ENCODE results near the gene CIAO3. TPM values are rescaled to one million over a fixed set of nuclear protein-coding genes. Genes with fewer than 3 reads are reported as not detected.

The CIAO3 gene
- total and polyA plus RNA-seq, 10 of the 15 experiments (the other 5 are each of a cell fraction or from before 2014, with no cell fraction given) = 1.4 to 37.5 (median 30.8) TPM

GRCh38 chr16:679814-680624 is 60.8 kb downstream of the CIAO3 start, which contains the start of gene STUB1:
TSS of gene STUB1 (plus strand) at chr16:680410. CDS start at chr16:680526, 116 bp downstream.
- H3K4me3 ChIP-seq = peak within 1 kb of the TSS; percentile 77
- no peaks in the 10 kb centered on the region for H3K27me3 ChIP-seq (replicated peaks in 1 of 2; ENCODE audit: control insufficient read depth in 2 of 2, insufficient read depth in 2 of 2, low read length in 1 of 2)
- H3K27ac ChIP-seq (ENCODE audit: control insufficient read depth, insufficient read depth) = peak within 1 kb of the TSS; percentile 53
- DNase-seq (ENCODE audit: low read depth, low spot score) (no peak), FAIRE-seq (peak; percentile 57), ATAC-seq (peak; percentile 74)
- ChIA-PET RAD21 (ENCODE audit: unreplicated experiment) (interaction anchor here (0.9 kb wide), 2 partner anchors 14 to 41 kb away, joined by 3 read pairs; partner anchors contain the start of gene ANTKMT), SMC1A (ENCODE audit: uncharacterized antibody, unreplicated experiment) (no interaction called here), CTCF (interaction anchor here (1.0 to 1.5 kb wide), 2 partner anchors 10 to 13 kb away, joined by 3 to 4 read pairs; partner anchors contain the start of genes RHOT2 and WDR24), POLR2A (interaction anchor here (1.0 to 2.0 kb wide), 6 partner anchors 10 to 43 kb away, joined by 3 to 13 read pairs (median 4); partner anchors contain the start of genes RHOT2 and WDR24)
- intact Hi-C loops (cut with micrococcal nuclease; ENCODE audit: unreplicated experiment) (loop anchor here (5.0 kb wide), 1 partner anchor 43 kb away; the partner anchor contains the start of gene METTL26), in situ Hi-C loops (cut with MboI) (no loop called here)
- H3K4me1 ChIP-seq (ENCODE audit: control insufficient read depth, insufficient read depth, low read length) = peaks cover 15% of the 10 kb centered on the region
- 4% methylated on average over 31 of the region's 91 CpGs for WGBS (ENCODE audit: insufficient coverage, insufficient replicate concordance, low lambda C conversion rate, missing lambda C conversion rate)
- peak within 1 kb of the TSS; percentile 89 for H2AFZ ChIP-seq (ENCODE audit: control insufficient read depth, low read depth, low read length)
- H3K79me2 ChIP-seq (ENCODE audit: control insufficient read depth, insufficient read depth, low read length) = peaks cover 24% of the 10 kb centered on the region
- H4K20me1 ChIP-seq (ENCODE audit: control insufficient read depth, insufficient read depth) = peaks cover 6% of the 10 kb centered on the region; the same call in 1 of the 2 replicates
- peak within 1 kb of the TSS; percentile 98 for H3K4me2 ChIP-seq (ENCODE audit: control insufficient read depth, insufficient read depth)
- no TSS peak for BruUV-seq (replicated peaks)
- peaks cover 6 to 7% of the 10 kb centered on the region in 2 experiments; a peak in 2 of 4 replicates for H3K36me3 ChIP-seq (ENCODE audit: control insufficient read depth in 2 of 2, insufficient read depth in 2 of 2, low read length in 1 of 2)
- no peaks in the 10 kb centered on the region for H3K9me3 ChIP-seq (replicated peaks; ENCODE audit: control insufficient read depth, insufficient read depth, low read length)
- H3K9ac ChIP-seq (ENCODE audit: control insufficient read depth, insufficient read depth, low read length) = peak within 1 kb of the TSS; percentile 88
- TF ChIP-seq FOS (IDR thresholded peaks at IDR 0.05; ENCODE audit: borderline replicate concordance, extremely low read depth, insufficient read length) (no peak), MXI1 (IDR thresholded peaks at IDR 0.05; ENCODE audit: low read depth, low read length) (peak; percentile 56; the same call in 1 of the 2 replicates), PAX5 (IDR thresholded peaks at IDR 0.05; ENCODE audit: borderline replicate concordance, low read depth, low read length) (no peak), CHD2 (IDR thresholded peaks at IDR 0.05; ENCODE audit: borderline replicate concordance, low read depth, low read length) (no peak), BHLHE40 (IDR thresholded peaks at IDR 0.05; ENCODE audit: borderline replicate concordance in 1 of 2, low read depth in 2 of 2, low read length in 1 of 2) (peak; percentile 75 to 91; a peak in 3 of 4 replicates), TCF12 (IDR thresholded peaks at IDR 0.05; ENCODE audit: low read depth, low read length) (peak; percentile 28; the same call in 1 of the 2 replicates), NFXL1 (IDR thresholded peaks at IDR 0.05; ENCODE audit: borderline replicate concordance) (0 out of 2 replicates have a peak, but pooled peaks have one; percentile 26), NR2C2 (IDR thresholded peaks at IDR 0.05; ENCODE audit: borderline replicate concordance, control insufficient read depth, insufficient read length, low read depth) (no peak), TCF7 (IDR thresholded peaks at IDR 0.05; ENCODE audit: borderline replicate concordance) (no peak), BCL11A (IDR thresholded peaks at IDR 0.05; ENCODE audit: low read depth, low read length) (no peak), EZH2 (IDR thresholded peaks at IDR 0.05; ENCODE audit: borderline replicate concordance, control insufficient read depth, low read depth, low read length) (no peak), POLR2AphosphoS5 (IDR thresholded peaks at IDR 0.05; ENCODE audit: low read length) (no peak; the same call in 1 of the 2 replicates), POLR2AphosphoS2 (IDR thresholded peaks at IDR 0.05; ENCODE audit: low read depth, low read length) (peak; percentile 73; the same call in 1 of the 2 replicates), NFIC (IDR thresholded peaks at IDR 0.05; ENCODE audit: low read depth, low read length) (no peak), PAX8 (IDR thresholded peaks at IDR 0.05) (no peak), SUPT20H (IDR thresholded peaks at IDR 0.05; ENCODE audit: borderline replicate concordance, control insufficient read depth, low read depth, low read length) (no peak), NRF1 (conservative IDR thresholded peaks at IDR 0.05; ENCODE audit: low read depth, low read length) (peak; percentile 57), TAF1 (IDR thresholded peaks at IDR 0.05; ENCODE audit: borderline replicate concordance, low read depth, low read length) (no peak; the same call in 1 of the 2 replicates), RCOR1 (conservative IDR thresholded peaks at IDR 0.05; ENCODE audit: low read depth, low read length) (no peak), RFX5 (IDR thresholded peaks at IDR 0.05; ENCODE audit: low read depth, low read length) (no peak)
- TF ChIP-seq, protein P1, sequence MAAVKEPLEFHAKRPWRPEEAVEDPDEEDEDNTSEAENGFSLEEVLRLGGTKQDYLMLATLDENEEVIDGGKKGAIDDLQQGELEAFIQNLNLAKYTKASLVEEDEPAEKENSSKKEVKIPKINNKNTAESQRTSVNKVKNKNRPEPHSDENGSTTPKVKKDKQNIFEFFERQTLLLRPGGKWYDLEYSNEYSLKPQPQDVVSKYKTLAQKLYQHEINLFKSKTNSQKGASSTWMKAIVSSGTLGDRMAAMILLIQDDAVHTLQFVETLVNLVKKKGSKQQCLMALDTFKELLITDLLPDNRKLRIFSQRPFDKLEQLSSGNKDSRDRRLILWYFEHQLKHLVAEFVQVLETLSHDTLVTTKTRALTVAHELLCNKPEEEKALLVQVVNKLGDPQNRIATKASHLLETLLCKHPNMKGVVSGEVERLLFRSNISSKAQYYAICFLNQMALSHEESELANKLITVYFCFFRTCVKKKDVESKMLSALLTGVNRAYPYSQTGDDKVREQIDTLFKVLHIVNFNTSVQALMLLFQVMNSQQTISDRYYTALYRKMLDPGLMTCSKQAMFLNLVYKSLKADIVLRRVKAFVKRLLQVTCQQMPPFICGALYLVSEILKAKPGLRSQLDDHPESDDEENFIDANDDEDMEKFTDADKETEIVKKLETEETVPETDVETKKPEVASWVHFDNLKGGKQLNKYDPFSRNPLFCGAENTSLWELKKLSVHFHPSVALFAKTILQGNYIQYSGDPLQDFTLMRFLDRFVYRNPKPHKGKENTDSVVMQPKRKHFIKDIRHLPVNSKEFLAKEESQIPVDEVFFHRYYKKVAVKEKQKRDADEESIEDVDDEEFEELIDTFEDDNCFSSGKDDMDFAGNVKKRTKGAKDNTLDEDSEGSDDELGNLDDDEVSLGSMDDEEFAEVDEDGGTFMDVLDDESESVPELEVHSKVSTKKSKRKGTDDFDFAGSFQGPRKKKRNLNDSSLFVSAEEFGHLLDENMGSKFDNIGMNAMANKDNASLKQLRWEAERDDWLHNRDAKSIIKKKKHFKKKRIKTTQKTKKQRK (IDR thresholded peaks at IDR 0.05; ENCODE audit: low read depth, low read length) = no peak

Measured in GM12878 (cell line).